Endothelial cell of umbilical vein (primary cell): Measurements from ENCODE around the gene FNDC5. TPM values are rescaled to one million over a fixed set of nuclear protein-coding genes. Genes with fewer than 3 reads are reported as not detected.

Experiments used
- BruUV-seq: library from RNA; stranded (reverse); fragments of 400-500 nt; replicated peaks from 2 replicates; lab custom pipeline; 2021; lab: Mats Ljungman, UMichigan
- CTCF ChIA-PET: fragments of 300-600, 350-600 bp; sonication (Branson Sonifier 250); formaldehyde crosslinking; loops from one replicate; lab custom pipeline; 2021; ENCODE audit warnings: antibody characterized with exemption, inconsistent platforms; lab: Charles Lee
- POLR2A ChIA-PET: fragments of 300-600, 350-600 bp; sonication (Branson Sonifier 250); formaldehyde crosslinking; loops from one replicate; lab custom pipeline; 2021; ENCODE audit warnings: antibody characterized with exemption, inconsistent platforms; lab: Charles Lee
- DNase-seq: peaks from one replicate; pipeline ENCODE4 v3.0.0-alpha.2; 2011; ENCODE audit warnings: low read depth, low spot score
- FAIRE-seq: peaks from 2 replicates; lab custom pipeline; 2011; peaks lifted over from hg19 to GRCh38; lab: Jason Lieb, UNC
- H2AFZ ChIP-seq: 2 replicates; pipeline ENCODE4 v1.6.0; 2012; ENCODE audit warnings: low read depth, low read length, control low read depth, inconsistent platforms
- H3K27ac ChIP-seq: 2 replicates; pipeline ENCODE4 v1.5.1; 2011; ENCODE audit warnings: low read depth, mild to moderate bottlenecking, control low read depth, low read length, moderate library complexity; ENCODE audit not compliant: insufficient read depth
- H3K27me3 ChIP-seq, 2 experiments: 2 replicates each; pipeline versions ENCODE4 v1.6.0 to v1.6.1; 2011; ENCODE audit warnings: low read length in 2 of 2, mixed read lengths in 1 of 2; ENCODE audit not compliant: control insufficient read depth in 2 of 2, insufficient read depth in 2 of 2
- H3K36me3 ChIP-seq, 2 experiments: 2 replicates in 1 of 2; 3 replicates in 1 of 2; pipeline ENCODE4 v1.5.1; 2011; ENCODE audit warnings: low read length in 2 of 2, mild to moderate bottlenecking in 1 of 2, moderate library complexity in 1 of 2; ENCODE audit not compliant: control insufficient read depth in 2 of 2, insufficient read depth in 2 of 2; ENCODE audit errors: extremely low read depth in 1 of 2
- H3K4me1 ChIP-seq: 3 replicates; pipeline ENCODE4 v1.5.1; 2011; ENCODE audit warnings: mild to moderate bottlenecking, low read length; ENCODE audit not compliant: control insufficient read depth, insufficient read depth; ENCODE audit errors: extremely low read depth
- H3K4me2 ChIP-seq: 2 replicates; pipeline ENCODE4 v1.6.1; 2011; ENCODE audit warnings: low read length, control low read depth, mixed read lengths; ENCODE audit not compliant: insufficient read depth
- H3K4me3 ChIP-seq, 3 experiments: fragments of 200-600 bp in 1 of 3; sonication (generic), shearing (Covaris generic) in 1 of 3; replicated peaks in 1 of 3; 2 replicates each; pipeline ENCODE4 v1.5.1; 2011 to 2016; ENCODE audit warnings: control low read depth in 3 of 3, low read length in 3 of 3, mild to moderate bottlenecking in 2 of 3, inconsistent platforms in 1 of 3, low read depth in 1 of 3, moderate library complexity in 1 of 3; ENCODE audit not compliant: insufficient read depth in 1 of 3
- H3K79me2 ChIP-seq: 2 replicates; pipeline ENCODE4 v1.6.0; 2012; ENCODE audit warnings: low read length, inconsistent platforms; ENCODE audit not compliant: control insufficient read depth, insufficient read depth
- H3K9ac ChIP-seq: replicated peaks from 2 replicates; pipeline ENCODE3; 2011; ENCODE audit warnings: low read length, control low read depth; ENCODE audit not compliant: insufficient read depth; ENCODE audit errors: extremely low read depth
- H3K9me1 ChIP-seq: replicated peaks from 3 replicates; pipeline ENCODE4 v1.6.0; 2011; ENCODE audit warnings: mild to moderate bottlenecking, low read length; ENCODE audit not compliant: control insufficient read depth, insufficient read depth; ENCODE audit errors: extremely low read depth
- H3K9me3 ChIP-seq: replicated peaks from 2 replicates; pipeline ENCODE4 v1.5.1; 2012; ENCODE audit warnings: low read length, inconsistent platforms; ENCODE audit not compliant: control insufficient read depth, insufficient read depth
- H4K20me1 ChIP-seq: replicated peaks from 2 replicates; pipeline ENCODE3; 2011; ENCODE audit warnings: mild to moderate bottlenecking, low read length; ENCODE audit not compliant: control insufficient read depth, insufficient read depth; ENCODE audit errors: extremely low read depth
- EZH2 ChIP-seq: IDR thresholded peaks from 2 replicates; pipeline ENCODE4 v1.6.1; 2012; ENCODE audit warnings: borderline replicate concordance, low read depth, mild to moderate bottlenecking, moderate library complexity, low read length, inconsistent platforms; ENCODE audit not compliant: severe bottlenecking
- FOS ChIP-seq: IDR thresholded peaks from 2 replicates; pipeline ENCODE4 v1.6.1; 2011; ENCODE audit warnings: mild to moderate bottlenecking, low read length, moderate library complexity, borderline replicate concordance; ENCODE audit not compliant: insufficient read depth
- GATA2 ChIP-seq: IDR thresholded peaks from 2 replicates; pipeline ENCODE4 v1.7.0; 2011; ENCODE audit warnings: low read depth, mild to moderate bottlenecking, moderate library complexity, mixed read lengths, low read length; ENCODE audit not compliant: insufficient read length, insufficient read depth
- JUN ChIP-seq: IDR thresholded peaks from 2 replicates; pipeline ENCODE4 v1.6.1; 2011; ENCODE audit warnings: borderline replicate concordance, low read depth; ENCODE audit not compliant: insufficient read length, insufficient read depth
- MYC ChIP-seq: IDR thresholded peaks from one replicate; pipeline ENCODE4 v1.6.1; 2011; ENCODE audit warnings: mild to moderate bottlenecking, low read depth, low read length
- POLR2A ChIP-seq: IDR thresholded peaks from 2 replicates; pipeline ENCODE4 v1.6.1; 2012; ENCODE audit warnings: low read depth, mild to moderate bottlenecking, control low read depth, low read length
- POLR2AphosphoS5 ChIP-seq: IDR thresholded peaks from 2 replicates; pipeline ENCODE4 v1.6.1; 2012; ENCODE audit warnings: low read depth, mild to moderate bottlenecking, control low read depth, low read length, moderate library complexity; ENCODE audit not compliant: insufficient read depth
- dilution Hi-C: fragments of 300-500 bp; cut with MboI; formaldehyde crosslinking; loops from one replicate; pipeline ENCODE4 v1.15.0; 2019; ENCODE audit warnings: low sequenced_read_pairs; ENCODE audit not compliant: extremely low pct_ligation_motif_present
- intact Hi-C: fragments of 100-400 bp; cut with micrococcal nuclease; formaldehyde crosslinking; loops from one replicate; pipeline ENCODE4 v1.10.0; 2022
- polyA plus RNA-seq, 4 experiments: library from polyadenylated mRNA; depleted of rRNA in 3 of 4; stranded (reverse) in 3 of 4; unstranded in 1 of 4; fragments of >200 nt; gene quantifications; 2 replicates each; pipeline versions ENCODE4 v1.2.1 to v1.2.3, GENCODE V29; 2011 to 2012; ENCODE audit warnings: missing spikeins in 1 of 4
- total RNA-seq: library from RNA; stranded (reverse); gene quantifications from 2 replicates; pipeline ENCODE4 v1.2.3, GENCODE V29; 2021
- TF ChIP-seq, protein P1 (sequence below): IDR thresholded peaks from 2 replicates; pipeline ENCODE4 v1.6.1; 2011; ENCODE audit not compliant: insufficient read depth, insufficient read length
- TF ChIP-seq, protein P2 (sequence below), 2 donors: IDR thresholded peaks; 1 replicate in 1 of 2; 2 replicates in 1 of 2; pipeline ENCODE4 v1.5.1; 2011; ENCODE audit warnings: low read length in 2 of 2, mild to moderate bottlenecking in 2 of 2, moderate library complexity in 2 of 2, control low read depth in 1 of 2, inconsistent platforms in 1 of 2, low read depth in 1 of 2; ENCODE audit not compliant: insufficient read depth in 1 of 2; ENCODE audit errors: extremely low read depth in 1 of 2

FNDC5 gene
- total and polyA plus RNA-seq, 2 donors (not counting 3 experiments of a cell fraction or from before 2014, with no cell fraction given) = 0.14 to 0.64 TPM

DNA sequence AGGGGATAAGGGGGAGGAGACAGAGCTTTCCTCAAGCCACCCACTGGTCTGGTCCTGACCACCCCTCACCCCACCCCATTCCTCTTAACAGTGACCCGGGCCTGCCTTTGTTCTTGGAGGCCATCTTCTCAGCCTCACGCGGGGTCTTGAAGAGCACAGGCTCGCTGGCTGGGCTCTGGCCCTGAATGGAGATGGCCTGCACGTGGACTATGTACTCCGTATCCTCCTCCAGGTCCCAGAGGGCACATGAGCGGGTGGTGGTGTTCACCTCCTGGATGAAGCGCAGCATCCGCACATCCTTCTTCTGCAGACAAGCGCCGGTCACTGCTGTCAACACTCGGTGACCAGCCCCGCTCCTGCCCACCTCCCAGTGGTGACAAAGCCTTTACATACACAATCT, 2.6 kb downstream of the FNDC5 start:
- intact Hi-C loops (no loop called here), dilution Hi-C loops (no loop called here)
- no peaks in the 10 kb centered on the region for H3K36me3 ChIP-seq
- H3K9ac ChIP-seq = no peak overlapping the region
- H3K4me3 ChIP-seq = no peak overlapping the region
- no peak for DNase-seq
- no peak overlapping the region for H3K4me2 ChIP-seq
- H3K27me3 ChIP-seq = peaks cover 14 to 15% of the 10 kb centered on the region in 2 experiments
- TF ChIP-seq POLR2A (no peak), EZH2 (no peak), MYC (no peak), GATA2 (no peak), JUN (no peak), POLR2AphosphoS5 (no peak)
- TF ChIP-seq, protein P1, sequence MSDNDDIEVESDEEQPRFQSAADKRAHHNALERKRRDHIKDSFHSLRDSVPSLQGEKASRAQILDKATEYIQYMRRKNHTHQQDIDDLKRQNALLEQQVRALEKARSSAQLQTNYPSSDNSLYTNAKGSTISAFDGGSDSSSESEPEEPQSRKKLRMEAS = no peak
- H3K9me1 ChIP-seq = no peaks in the 10 kb centered on the region
- H3K4me1 ChIP-seq = no peaks in the 10 kb centered on the region
- ChIA-PET POLR2A (no interaction called here), CTCF (no interaction called here)
- FAIRE-seq = no peak
- H3K79me2 ChIP-seq = no peaks in the 10 kb centered on the region
- no peaks in the 10 kb centered on the region for H4K20me1 ChIP-seq
- H3K27ac ChIP-seq = no peak overlapping the region
- H3K9me3 ChIP-seq = no peaks in the 10 kb centered on the region
- no TSS peak for BruUV-seq
- H2AFZ ChIP-seq = no peak overlapping the region

DNA sequence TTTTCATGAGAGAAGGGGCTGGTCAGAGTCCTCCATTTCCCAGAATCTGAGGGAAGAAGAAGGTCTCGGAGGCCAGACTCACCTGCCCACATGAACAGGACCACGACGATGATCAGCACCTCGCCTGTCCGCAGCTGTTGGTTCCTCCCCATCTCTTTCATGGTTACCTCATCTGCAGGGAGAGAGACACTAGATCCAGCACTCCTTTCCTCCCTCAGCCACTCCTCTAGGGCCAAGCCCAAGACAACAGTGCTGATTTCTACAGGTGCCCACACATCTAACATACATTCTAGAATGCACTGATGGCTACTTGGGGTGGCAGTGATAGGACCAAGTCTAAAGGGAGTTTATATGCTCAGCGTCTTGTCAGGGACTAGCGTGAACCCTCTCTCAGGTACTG, 3.0 kb downstream of the FNDC5 start:
- dilution Hi-C loops = no loop called here
- CTCF ChIA-PET = interaction anchor here (0.8 kb wide), 1 partner anchor 8 kb away, joined by 3 read pairs; no protein-coding TSS in a partner anchor
- BruUV-seq = no TSS peak

More for the DNA sequence above, 3.0 kb downstream of the FNDC5 start:
- H3K9me3 ChIP-seq = no peaks in the 10 kb centered on the region
- DNase-seq = no peak
- H4K20me1 ChIP-seq = no peaks in the 10 kb centered on the region
- H3K36me3 ChIP-seq = no peaks in the 10 kb centered on the region
- H3K79me2 ChIP-seq = no peaks in the 10 kb centered on the region
- peaks cover 14 to 15% of the 10 kb centered on the region in 2 experiments for H3K27me3 ChIP-seq
- FAIRE-seq = no peak
- no peak overlapping the region for H3K4me3 ChIP-seq
- no peak overlapping the region for H3K4me2 ChIP-seq
- POLR2A ChIA-PET = no interaction called here
- intact Hi-C loops = no loop called here
- H3K27ac ChIP-seq = no peak overlapping the region
- no peaks in the 10 kb centered on the region for H3K4me1 ChIP-seq
- H3K9me1 ChIP-seq = no peaks in the 10 kb centered on the region
- H3K9ac ChIP-seq = no peak overlapping the region
- no peak overlapping the region for H2AFZ ChIP-seq
- TF ChIP-seq GATA2 = no peak
- TF ChIP-seq JUN = no peak
- TF ChIP-seq FOS = no peak
- no peak for TF ChIP-seq POLR2AphosphoS5
- no peak for TF ChIP-seq MYC
- TF ChIP-seq POLR2A = no peak
- TF ChIP-seq, protein P1 = no peak
- no peak for TF ChIP-seq EZH2
- TF ChIP-seq, protein P2, sequence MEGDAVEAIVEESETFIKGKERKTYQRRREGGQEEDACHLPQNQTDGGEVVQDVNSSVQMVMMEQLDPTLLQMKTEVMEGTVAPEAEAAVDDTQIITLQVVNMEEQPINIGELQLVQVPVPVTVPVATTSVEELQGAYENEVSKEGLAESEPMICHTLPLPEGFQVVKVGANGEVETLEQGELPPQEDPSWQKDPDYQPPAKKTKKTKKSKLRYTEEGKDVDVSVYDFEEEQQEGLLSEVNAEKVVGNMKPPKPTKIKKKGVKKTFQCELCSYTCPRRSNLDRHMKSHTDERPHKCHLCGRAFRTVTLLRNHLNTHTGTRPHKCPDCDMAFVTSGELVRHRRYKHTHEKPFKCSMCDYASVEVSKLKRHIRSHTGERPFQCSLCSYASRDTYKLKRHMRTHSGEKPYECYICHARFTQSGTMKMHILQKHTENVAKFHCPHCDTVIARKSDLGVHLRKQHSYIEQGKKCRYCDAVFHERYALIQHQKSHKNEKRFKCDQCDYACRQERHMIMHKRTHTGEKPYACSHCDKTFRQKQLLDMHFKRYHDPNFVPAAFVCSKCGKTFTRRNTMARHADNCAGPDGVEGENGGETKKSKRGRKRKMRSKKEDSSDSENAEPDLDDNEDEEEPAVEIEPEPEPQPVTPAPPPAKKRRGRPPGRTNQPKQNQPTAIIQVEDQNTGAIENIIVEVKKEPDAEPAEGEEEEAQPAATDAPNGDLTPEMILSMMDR (IDR thresholded peaks at IDR 0.05; ENCODE audit: extremely low read depth in 1 of 2, insufficient read depth in 1 of 2, low read depth in 1 of 2, low read length in 2 of 2) = no peak
